Measurements from ENCODE around the gene MPG. TPM values are rescaled to one million over a fixed set of nuclear protein-coding genes. Genes with fewer than 3 reads are reported as not detected.
"Not testable (repeated sequence)": the region's sequence is repeated elsewhere in the genome, so short reads cannot be mapped to it uniquely, and the experiment has no call there.

The MPG gene
- total RNA-seq, 3 donors from 2014 or later: 25.0 to 30.3 (median 29.9) TPM

DNA sequence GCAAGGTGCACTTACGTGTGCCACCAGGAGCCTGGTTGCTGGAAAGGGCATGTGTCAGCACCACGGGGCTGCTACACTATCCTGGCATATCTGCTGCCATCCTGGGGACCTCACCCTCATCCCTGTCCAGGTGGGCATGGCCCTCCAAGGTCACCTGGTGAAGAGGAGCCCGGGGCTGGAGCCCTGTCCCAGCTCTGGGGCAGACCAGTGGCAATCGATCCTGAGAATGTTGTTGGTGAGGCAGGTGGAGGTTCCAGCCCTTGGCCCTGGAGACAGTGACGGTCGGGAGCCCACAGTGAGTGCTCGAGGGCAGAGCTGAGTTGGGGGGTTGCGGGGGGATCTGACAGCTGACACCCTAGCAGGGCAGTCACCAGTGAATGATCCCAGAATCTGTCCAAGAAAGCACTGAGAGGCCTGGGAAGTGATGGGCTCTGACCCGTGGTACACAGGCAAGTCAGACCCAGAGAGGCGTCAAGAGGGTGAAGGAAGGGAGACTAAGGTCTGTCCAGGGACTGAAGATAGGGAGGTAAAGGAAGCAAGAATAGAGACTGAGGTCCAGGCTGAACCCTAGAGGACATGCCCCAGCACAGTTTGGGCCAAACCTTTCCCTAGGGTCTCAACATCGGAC, 42.2 kb upstream of the MPG start:
- TF ChIP-seq, protein P1, sequence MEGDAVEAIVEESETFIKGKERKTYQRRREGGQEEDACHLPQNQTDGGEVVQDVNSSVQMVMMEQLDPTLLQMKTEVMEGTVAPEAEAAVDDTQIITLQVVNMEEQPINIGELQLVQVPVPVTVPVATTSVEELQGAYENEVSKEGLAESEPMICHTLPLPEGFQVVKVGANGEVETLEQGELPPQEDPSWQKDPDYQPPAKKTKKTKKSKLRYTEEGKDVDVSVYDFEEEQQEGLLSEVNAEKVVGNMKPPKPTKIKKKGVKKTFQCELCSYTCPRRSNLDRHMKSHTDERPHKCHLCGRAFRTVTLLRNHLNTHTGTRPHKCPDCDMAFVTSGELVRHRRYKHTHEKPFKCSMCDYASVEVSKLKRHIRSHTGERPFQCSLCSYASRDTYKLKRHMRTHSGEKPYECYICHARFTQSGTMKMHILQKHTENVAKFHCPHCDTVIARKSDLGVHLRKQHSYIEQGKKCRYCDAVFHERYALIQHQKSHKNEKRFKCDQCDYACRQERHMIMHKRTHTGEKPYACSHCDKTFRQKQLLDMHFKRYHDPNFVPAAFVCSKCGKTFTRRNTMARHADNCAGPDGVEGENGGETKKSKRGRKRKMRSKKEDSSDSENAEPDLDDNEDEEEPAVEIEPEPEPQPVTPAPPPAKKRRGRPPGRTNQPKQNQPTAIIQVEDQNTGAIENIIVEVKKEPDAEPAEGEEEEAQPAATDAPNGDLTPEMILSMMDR (IDR thresholded peaks at IDR 0.05): no peak
- Histone ChIP-seq H3K4me1 (ENCODE audit: low read depth) (peaks cover 5% of the 10 kb centered on the region), H3K9me3 (no peaks in the 10 kb centered on the region), H3K4me3 (no peak overlapping the region), H3K36me3 (ENCODE audit: low read depth) (no peaks in the 10 kb centered on the region)
- DNase-seq (no peak), ATAC-seq (no peak)
- intact Hi-C loops (cut with DNase I, micrococcal nuclease): no loop called here

DNA sequence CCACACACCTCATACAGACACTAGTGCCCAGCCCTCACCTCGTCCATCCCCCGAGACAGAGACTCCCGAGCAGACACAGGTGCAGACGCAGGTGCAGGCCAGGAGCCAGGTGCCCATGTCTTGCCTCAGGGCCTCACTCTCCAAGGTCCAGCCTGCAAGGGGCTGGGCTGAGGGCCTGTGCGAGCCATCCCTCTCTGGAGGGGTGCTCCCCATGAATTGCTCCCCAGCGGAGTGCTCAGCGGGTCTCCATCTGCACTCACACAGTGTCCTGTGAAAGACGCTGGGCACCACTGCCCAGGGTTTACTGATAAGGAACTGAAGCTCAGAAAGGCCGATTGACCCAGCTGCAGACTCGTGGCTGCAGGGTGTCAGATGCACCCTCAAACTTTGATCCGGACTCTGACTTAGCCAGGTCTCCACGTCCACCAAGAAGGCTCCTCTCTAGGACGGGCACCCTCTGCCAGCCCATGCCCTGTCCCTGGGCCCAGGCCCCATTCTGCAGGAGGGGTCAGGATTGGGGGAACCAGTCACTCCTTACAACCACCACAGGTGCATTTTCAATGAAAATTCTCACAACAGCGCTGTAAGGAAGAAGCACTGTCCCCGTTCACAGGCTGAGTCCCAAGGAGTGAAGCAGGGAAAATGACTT, 41.6 kb upstream of the MPG start:
- H3K4me1 ChIP-seq (ENCODE audit: low read depth): peaks cover 5% of the 10 kb centered on the region
- no peaks in the 10 kb centered on the region for H3K9me3 ChIP-seq
- no peaks in the 10 kb centered on the region for H3K36me3 ChIP-seq (ENCODE audit: low read depth)
- DNase-seq (peak in 1 of 3 donors; percentile 29), ATAC-seq (no peak)
- intact Hi-C loops (cut with DNase I, micrococcal nuclease): no loop called here
- H3K4me3 ChIP-seq: no peak overlapping the region
- TF ChIP-seq, protein P1 (IDR thresholded peaks at IDR 0.05): no peak

DNA sequence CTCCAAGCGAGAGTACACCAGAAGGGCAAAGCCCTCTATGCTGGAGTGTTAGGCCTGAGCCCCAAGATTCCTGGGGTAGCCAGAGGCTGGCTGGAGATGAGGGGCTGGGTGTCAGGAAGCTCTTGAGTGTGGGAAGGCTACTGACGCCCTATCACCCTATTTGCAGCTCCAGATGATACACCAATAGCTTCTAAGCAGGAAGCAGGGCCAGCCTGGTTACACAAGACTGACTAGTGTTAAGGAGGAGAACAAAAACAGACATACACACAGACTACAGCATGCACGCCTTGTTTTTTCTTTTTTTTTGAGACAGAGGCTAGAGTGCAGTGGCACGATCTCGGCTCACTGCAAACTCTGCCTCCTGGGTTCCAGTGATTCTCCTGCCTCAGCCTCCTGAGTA, 40.5 kb upstream of the MPG start:
- H3K9me3 ChIP-seq: no peaks in the 10 kb centered on the region
- intact Hi-C loops (cut with DNase I, micrococcal nuclease): no loop called here
- ATAC-seq (no peak), DNase-seq (peak in 1 of 3 donors; percentile 15)
- no peaks in the 10 kb centered on the region for H3K36me3 ChIP-seq (ENCODE audit: low read depth)
- peaks cover 5% of the 10 kb centered on the region for H3K4me1 ChIP-seq (ENCODE audit: low read depth)
- TF ChIP-seq, protein P1 (IDR thresholded peaks at IDR 0.05): no peak
- H3K4me3 ChIP-seq: no peak overlapping the region

DNA sequence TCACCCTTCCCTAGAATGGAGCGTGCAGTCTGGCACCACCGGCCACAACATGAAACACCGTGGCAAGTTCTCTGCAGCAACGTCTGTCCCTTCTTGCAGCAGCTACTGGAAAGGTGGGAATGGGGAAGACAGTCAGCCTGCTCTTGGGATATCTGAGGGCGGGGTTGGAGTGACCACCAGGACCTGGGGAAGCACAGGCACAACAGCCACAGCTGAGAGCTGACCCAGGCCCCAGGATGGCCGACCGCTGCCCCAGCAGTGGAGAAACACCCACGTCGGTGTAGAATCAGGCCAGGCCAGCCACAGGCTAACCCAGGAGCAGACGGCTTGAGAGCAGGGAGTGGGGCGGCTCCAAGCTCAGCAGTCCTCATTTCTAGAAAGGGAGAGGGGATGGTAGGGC, 39.8 kb upstream of the MPG start:
- intact Hi-C loops (cut with DNase I, micrococcal nuclease); ATAC-seq; H3K9me3 ChIP-seq: not testable (repeated sequence)

DNA sequence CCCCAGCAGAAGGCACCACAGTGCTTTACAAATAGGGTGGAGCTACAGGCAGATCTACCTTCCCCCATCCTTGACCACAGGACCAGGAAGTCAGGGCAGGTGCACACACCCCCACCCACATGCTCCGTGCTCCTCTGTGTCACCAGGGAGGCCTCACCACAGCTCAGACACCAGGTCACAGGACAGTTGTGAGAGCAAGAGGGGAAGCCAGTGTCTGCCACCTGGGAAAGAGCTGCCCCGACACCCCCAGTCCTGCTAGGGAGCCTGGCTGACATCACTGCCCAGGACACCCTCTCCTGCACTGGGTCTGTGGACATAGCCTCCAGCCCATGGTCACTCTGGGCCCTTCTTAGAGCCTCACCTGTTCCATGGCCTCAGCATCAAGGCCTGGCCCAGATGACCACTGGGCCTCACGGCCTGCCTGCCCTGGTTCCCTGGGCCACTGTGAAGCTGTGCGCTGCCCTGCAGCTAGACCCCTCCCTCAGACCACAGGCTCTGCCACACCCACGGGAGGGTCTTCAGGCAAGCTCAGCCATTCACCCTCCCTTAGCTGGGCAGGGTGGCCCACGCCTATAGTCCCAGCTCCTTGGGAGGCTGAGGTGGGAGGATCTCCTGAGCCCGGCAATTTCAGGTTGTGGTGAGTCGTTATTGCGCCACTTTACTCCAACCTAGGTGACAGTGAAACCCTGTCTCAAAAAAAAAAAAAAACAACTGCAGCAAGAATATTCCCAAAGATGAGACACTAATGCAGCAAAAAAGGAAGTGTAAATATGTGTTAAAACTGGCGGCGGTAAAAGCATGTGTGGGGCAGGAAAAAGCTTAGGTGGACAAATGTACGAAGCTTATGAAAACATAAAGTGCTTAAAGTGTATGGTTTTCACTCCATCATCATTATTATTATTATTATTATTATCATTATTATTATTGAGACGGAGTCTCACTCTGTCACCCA, 38.8 kb upstream of the MPG start:
- H3K4me3 ChIP-seq: no peak overlapping the region
- intact Hi-C loops (cut with DNase I, micrococcal nuclease): no loop called here
- peak; percentile 97 for ATAC-seq
- H3K4me1 ChIP-seq (ENCODE audit: low read depth): peaks cover 5% of the 10 kb centered on the region
- TF ChIP-seq, protein P1 (IDR thresholded peaks at IDR 0.05): no peak
- H3K36me3 ChIP-seq (ENCODE audit: low read depth): no peaks in the 10 kb centered on the region
- H3K9me3 ChIP-seq: no peaks in the 10 kb centered on the region
- peak; percentile 72 to 89 (median 75) for DNase-seq

More for the DNA sequence above, 39.8 kb upstream of the MPG start:
- not testable (repeated sequence) for H3K4me1 ChIP-seq (ENCODE audit: low read depth); H3K36me3 ChIP-seq (ENCODE audit: low read depth); H3K4me3 ChIP-seq
- DNase-seq: peak in 1 of 3 donors; percentile 55
